ENCODE measurements around the gene HEMGN. TPM values are rescaled to one million over a fixed set of nuclear protein-coding genes. Genes with fewer than 3 reads are reported as not detected.

HEMGN gene
- total RNA-seq, 1 donor from 2014 or later, result not detected

Other genes with a start within 250 kb of the HEMGN start
- gene XPA, start 240.8 kb downstream of the HEMGN start, total RNA-seq, result 5.8 TPM
- gene FOXE1, start 84.9 kb downstream of the HEMGN start, total RNA-seq, result not detected
- 5.8 TPM for gene TRMO, start 15.7 kb downstream of the HEMGN start, total RNA-seq
- 47.0 TPM for gene ANP32B, start 45.2 kb upstream of the HEMGN start, total RNA-seq
- 33.4 TPM for gene NANS, start 118.6 kb upstream of the HEMGN start, total RNA-seq
- gene TRIM14, start 181.1 kb upstream of the HEMGN start, total RNA-seq, result 4.9 TPM

Data from Right ventricle myocardium superior (tissue), 1 donor.